Psoas muscle (tissue), 8 donors: Measurements from ENCODE around the gene ZNF835. TPM values are rescaled to one million over a fixed set of nuclear protein-coding genes. Genes with fewer than 3 reads are reported as not detected.

Experiments used
- ATAC-seq, 4 donors: fragments of 200-7000 bp; cut with Tn5 transposase; one replicate each; pipeline ENCODE4 v1.9.1; 2020; ENCODE audit warnings: moderate library complexity in 3 of 4, mild to moderate bottlenecking in 2 of 4
- DNase-seq, 2 donors: peaks; one replicate each; pipeline ENCODE4 v3.0.0-alpha.2; 2020
- H3K27ac ChIP-seq: fragments of 200-600 bp; one replicate; pipeline ENCODE4 v1.8.0; 2022
- H3K27me3 ChIP-seq, 3 donors: fragments of 200-600 bp in 1 of 3; one replicate each; pipeline versions ENCODE4 v1.6.1 to v1.8.0; 2013 to 2022; ENCODE audit warnings: low read length in 2 of 3, mild to moderate bottlenecking in 2 of 3, moderate library complexity in 1 of 3; ENCODE audit not compliant: insufficient read depth in 3 of 3
- H3K36me3 ChIP-seq, 2 donors: fragments of 200-600 bp in 1 of 2; one replicate each; pipeline versions ENCODE4 v1.6.1 to v1.8.0; 2013 to 2022; ENCODE audit warnings: low read depth in 1 of 2, mild to moderate bottlenecking in 1 of 2, moderate library complexity in 1 of 2; ENCODE audit not compliant: insufficient read depth in 1 of 2
- H3K4me1 ChIP-seq: fragments of 200-600 bp; one replicate; pipeline ENCODE4 v1.8.0; 2022
- H3K4me3 ChIP-seq: fragments of 200-600 bp; one replicate; pipeline ENCODE4 v1.8.0; 2022; ENCODE audit warnings: mild to moderate bottlenecking
- H3K9me3 ChIP-seq: fragments of 200-600 bp; one replicate; pipeline ENCODE4 v1.8.0; 2022
- WGBS, 3 donors: extraction: QIAGEN DNeasy Blood & Tissue Kit; methylation state at CpG; one replicate each; pipeline versions ENCODE4 v1.1.6 to v1.1.7; 2013; 5-methylcytosine and 5-hydroxymethylcytosine counted together
- intact Hi-C, 2 donors: fragments of 100-400 bp; cut with DNase I; formaldehyde crosslinking; loops; one replicate each; pipeline versions ENCODE4 v1.11.0 to v1.14.2; 2022
- polyA plus RNA-seq, 3 donors: library from polyadenylated mRNA; stranded (reverse); fragments of 200-250 nt; gene quantifications; one replicate each; pipeline ENCODE4 v1.2.3, GENCODE V29; 2013
- total RNA-seq, 4 donors: library from RNA; stranded (reverse); fragmentation: NEBNext Ultra II Directional in 2 of 4; extraction: Animal tissue kit (Norgen Biotek cat#: 25700) in 2 of 4; gene quantifications; one replicate each; pipeline versions ENCODE4 v1.2.1 to v1.2.4, GENCODE V29; 2021 to 2023
- TF ChIP-seq, protein P1 (sequence below): fragments of 200-600 bp; IDR thresholded peaks from one replicate; pipeline ENCODE4 v1.8.0; 2022; ENCODE audit warnings: antibody characterized with exemption
- donor health status: healthy with polysubstance abuse.
- donor health status: DM: no; HTN: no; CAD: no; lungs with moderate emphysema.
- donor health status: Bipolar disorder and iron deficiency.
- donor health status: healthy.
- donor health status: DM: yes; HTN: yes; CAD: no.
- donor health status: DM: no; HTN: no; CAD: no.
- donor health status: DM: no; HTN: no; CAD: no.
- donor health status: DM: yes; HTN: yes; CAD: no.

Gene ZNF835
- total and polyA plus RNA-seq, 7 donors, result 0.74 to 5.4 (median 1.1) TPM

- H3K27ac ChIP-seq, result no peak overlapping the region
- H3K27me3 ChIP-seq, result no peaks in the 10 kb centered on the region
- 62 to 78% (median 70%) methylated on average over 6 of the region's 6 CpGs for WGBS, 3 donors
- H3K4me1 ChIP-seq, result no peaks in the 10 kb centered on the region
- peaks cover 4% of the 10 kb centered on the region for H3K9me3 ChIP-seq
- TF ChIP-seq, protein P1, sequence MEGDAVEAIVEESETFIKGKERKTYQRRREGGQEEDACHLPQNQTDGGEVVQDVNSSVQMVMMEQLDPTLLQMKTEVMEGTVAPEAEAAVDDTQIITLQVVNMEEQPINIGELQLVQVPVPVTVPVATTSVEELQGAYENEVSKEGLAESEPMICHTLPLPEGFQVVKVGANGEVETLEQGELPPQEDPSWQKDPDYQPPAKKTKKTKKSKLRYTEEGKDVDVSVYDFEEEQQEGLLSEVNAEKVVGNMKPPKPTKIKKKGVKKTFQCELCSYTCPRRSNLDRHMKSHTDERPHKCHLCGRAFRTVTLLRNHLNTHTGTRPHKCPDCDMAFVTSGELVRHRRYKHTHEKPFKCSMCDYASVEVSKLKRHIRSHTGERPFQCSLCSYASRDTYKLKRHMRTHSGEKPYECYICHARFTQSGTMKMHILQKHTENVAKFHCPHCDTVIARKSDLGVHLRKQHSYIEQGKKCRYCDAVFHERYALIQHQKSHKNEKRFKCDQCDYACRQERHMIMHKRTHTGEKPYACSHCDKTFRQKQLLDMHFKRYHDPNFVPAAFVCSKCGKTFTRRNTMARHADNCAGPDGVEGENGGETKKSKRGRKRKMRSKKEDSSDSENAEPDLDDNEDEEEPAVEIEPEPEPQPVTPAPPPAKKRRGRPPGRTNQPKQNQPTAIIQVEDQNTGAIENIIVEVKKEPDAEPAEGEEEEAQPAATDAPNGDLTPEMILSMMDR, result no peak
- H3K36me3 ChIP-seq, result peaks cover 0 to 8% of the 10 kb centered on the region in 2 donors
- DNase-seq, result no peak
- intact Hi-C loops, result no loop called here
- no peak overlapping the region for H3K4me3 ChIP-seq
- ATAC-seq, result no peak
Measured at GRCh38 chr19:56667311-56667870, 4.2 kb downstream of the ZNF835 start.

DNA sequence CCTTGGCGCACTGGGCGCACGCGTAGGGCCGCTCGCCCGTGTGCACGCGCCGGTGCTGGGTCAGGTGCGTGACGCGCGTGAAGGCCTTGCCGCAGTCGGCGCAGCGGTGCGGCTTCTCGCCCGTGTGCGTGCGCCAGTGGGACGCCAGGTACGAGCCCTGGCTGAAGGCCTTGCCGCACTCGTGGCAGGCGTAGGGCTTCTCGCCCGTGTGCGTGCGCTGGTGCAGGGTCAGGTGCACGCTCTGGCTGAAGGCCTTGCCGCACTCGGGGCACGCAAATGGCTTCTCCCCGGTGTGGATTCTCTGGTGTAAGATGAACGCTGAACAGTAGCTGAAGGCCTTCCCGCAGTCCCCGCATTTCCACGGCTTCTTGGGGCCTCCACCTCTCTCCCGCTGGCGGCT lies 7.0 kb downstream of the ZNF835 start:
- Histone ChIP-seq H3K4me1 (no peaks in the 10 kb centered on the region), H3K27me3 (no peaks in the 10 kb centered on the region), H3K36me3 (peaks cover 0 to 8% of the 10 kb centered on the region in 2 donors), H3K9me3 (peaks cover 4% of the 10 kb centered on the region), H3K4me3 (no peak overlapping the region), H3K27ac (no peak overlapping the region)
- TF ChIP-seq, protein P1, result no peak
- intact Hi-C loops, result no loop called here
- WGBS, 3 donors, result 83 to 88% (median 87%) methylated on average over 42 to 43 of the region's 43 CpGs
- ATAC-seq, result no peak
- DNase-seq, result no peak

GRCh38 chr19:56663931-56664500 lies 7.5 kb downstream of the ZNF835 start:
- no peak for DNase-seq
- H3K27me3 ChIP-seq, result no peaks in the 10 kb centered on the region
- ATAC-seq, result no peak
- H3K9me3 ChIP-seq, result peaks cover 4% of the 10 kb centered on the region
- no peak overlapping the region for H3K27ac ChIP-seq
- H3K36me3 ChIP-seq, result peaks cover 0 to 8% of the 10 kb centered on the region in 2 donors
- 84 to 87% (median 86%) methylated on average over 55 to 60 of the region's 60 CpGs for WGBS, 3 donors
- TF ChIP-seq, protein P1, result no peak
- intact Hi-C loops, result no loop called here
- H3K4me3 ChIP-seq, result no peak overlapping the region
- H3K4me1 ChIP-seq, result no peaks in the 10 kb centered on the region

GRCh38 chr19:56661248-56661647 lies 10.3 kb downstream of the ZNF835 start:
- DNase-seq (no peak), ATAC-seq (no peak)
- Histone ChIP-seq H3K27me3 (no peaks in the 10 kb centered on the region), H3K4me3 (no peak overlapping the region), H3K9me3 (peaks cover 4% of the 10 kb centered on the region), H3K4me1 (no peaks in the 10 kb centered on the region), H3K36me3 (peaks cover 0 to 8% of the 10 kb centered on the region in 2 donors), H3K27ac (no peak overlapping the region)
- WGBS, 3 donors, result 86 to 94% (median 87%) methylated on average over 3 of the region's 3 CpGs
- TF ChIP-seq, protein P1, result no peak
- intact Hi-C loops, result no loop called here
